Ramos (cell line): Measurements from ENCODE around the gene ACOX3.
"Not testable (repeated sequence)": the region's sequence is repeated elsewhere in the genome, so short reads cannot be mapped to it uniquely, and the experiment has no call there.

Source experiments
- in situ Hi-C: fragments of 300-500 bp; cut with MboI; formaldehyde crosslinking; loops from one replicate; pipeline ENCODE4 v1.14.3; 2022; ENCODE audit warnings: low sequenced_read_pairs; ENCODE audit not compliant: unreplicated experiment

Gene ACOX3

GRCh38 chr4:8391972-8392371, 48.6 kb downstream of the ACOX3 start:
- in situ Hi-C loops = no loop called here

- in situ Hi-C loops = no loop called here
Observed at GRCh38 chr4:8391071-8391470, 49.5 kb downstream of the ACOX3 start.

DNA sequence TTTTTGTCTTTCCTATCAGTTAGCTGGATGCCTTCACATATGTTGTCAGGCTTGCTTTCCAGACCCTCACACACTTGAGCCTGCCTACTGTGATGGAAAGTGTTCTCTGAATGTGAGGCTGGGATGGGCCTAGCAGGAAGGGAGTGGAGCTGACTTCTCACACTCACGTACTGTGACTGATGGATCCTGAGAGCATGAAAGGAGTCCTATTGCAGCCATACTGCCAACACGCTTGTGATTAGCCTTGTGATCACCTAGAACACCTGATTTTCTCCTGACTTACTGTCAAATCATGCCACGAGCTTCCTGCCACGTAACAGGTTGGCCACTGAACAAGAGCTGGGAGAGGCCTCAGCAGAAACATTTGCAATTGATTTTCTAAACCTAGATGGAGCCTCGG, 49.9 kb downstream of the ACOX3 start:
- in situ Hi-C loops = no loop called here

DNA sequence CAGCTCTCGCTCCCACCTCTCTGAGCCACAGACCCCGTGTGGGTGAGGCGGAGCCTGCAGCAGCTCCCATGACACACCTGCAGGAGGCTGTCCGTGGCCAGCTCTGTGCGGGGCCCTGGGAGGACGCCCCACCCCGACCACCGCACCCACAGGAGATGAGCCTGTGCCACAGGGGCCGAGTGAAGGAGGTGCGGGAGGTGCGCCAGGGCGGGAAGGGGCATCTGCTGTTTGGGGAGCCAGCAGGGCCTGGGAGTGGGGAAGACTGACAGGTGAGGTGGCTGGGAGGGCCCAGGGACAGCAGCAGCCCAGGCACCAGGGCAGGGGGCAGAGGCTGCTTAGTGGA, 52.0 kb downstream of the ACOX3 start:
- in situ Hi-C loops = no loop called here

GRCh38 chr4:8387615-8388527, 52.7 kb downstream of the ACOX3 start:
- in situ Hi-C loops = no loop called here

- in situ Hi-C loops = no loop called here
Observed at GRCh38 chr4:8387194-8387593, 53.3 kb downstream of the ACOX3 start.

- in situ Hi-C loops = no loop called here
Observed at GRCh38 chr4:8386731-8387130, 53.8 kb downstream of the ACOX3 start.

- in situ Hi-C loops = not testable (repeated sequence)
Observed at GRCh38 chr4:8386131-8386530, 54.4 kb downstream of the ACOX3 start.

- in situ Hi-C loops = no loop called here
Observed at GRCh38 chr4:8385611-8386010, 54.9 kb downstream of the ACOX3 start.

DNA sequence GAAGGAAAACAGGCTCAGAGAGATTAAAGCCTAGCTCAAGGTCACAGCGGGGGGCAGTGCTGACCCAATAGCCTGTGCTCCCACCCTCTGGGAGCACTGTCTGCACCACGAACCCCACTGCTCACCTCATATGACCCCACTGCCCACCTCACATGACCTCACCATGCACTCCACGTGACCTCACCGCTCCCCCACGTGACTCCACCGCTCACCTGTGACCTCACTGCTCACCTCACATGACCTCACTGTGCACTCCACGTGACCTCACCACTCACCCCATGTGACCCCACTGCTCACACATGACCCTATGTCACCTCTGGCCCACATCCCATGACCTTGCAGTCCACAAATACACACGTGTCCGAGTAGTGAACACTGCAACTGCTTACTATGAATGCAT, 55.4 kb downstream of the ACOX3 start:
- in situ Hi-C loops = no loop called here

GRCh38 chr4:8384397-8385060, 56.0 kb downstream of the ACOX3 start:
- in situ Hi-C loops = no loop called here

- in situ Hi-C loops = no loop called here
Observed at GRCh38 chr4:8383451-8384160, 56.9 kb downstream of the ACOX3 start.

DNA sequence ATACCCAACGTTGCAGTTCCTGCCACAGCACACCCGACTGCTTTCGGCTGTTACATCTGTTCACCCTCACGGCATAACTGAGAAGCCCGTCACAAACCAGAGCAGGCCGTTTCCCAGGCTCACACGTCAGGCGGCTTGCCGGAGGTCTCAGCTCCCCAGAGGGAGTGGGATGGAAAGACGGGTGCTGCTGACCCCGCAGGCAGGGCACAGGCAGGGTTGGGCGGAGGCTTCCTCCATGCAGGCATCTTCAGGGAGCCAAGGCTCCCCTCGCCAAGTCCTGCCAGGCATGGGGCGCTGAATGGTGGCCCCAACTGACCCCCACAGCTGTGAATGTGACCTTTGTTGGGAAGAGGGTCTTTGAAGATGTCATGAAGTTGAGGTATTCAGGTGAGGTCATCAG, 57.5 kb downstream of the ACOX3 start:
- in situ Hi-C loops = no loop called here

DNA sequence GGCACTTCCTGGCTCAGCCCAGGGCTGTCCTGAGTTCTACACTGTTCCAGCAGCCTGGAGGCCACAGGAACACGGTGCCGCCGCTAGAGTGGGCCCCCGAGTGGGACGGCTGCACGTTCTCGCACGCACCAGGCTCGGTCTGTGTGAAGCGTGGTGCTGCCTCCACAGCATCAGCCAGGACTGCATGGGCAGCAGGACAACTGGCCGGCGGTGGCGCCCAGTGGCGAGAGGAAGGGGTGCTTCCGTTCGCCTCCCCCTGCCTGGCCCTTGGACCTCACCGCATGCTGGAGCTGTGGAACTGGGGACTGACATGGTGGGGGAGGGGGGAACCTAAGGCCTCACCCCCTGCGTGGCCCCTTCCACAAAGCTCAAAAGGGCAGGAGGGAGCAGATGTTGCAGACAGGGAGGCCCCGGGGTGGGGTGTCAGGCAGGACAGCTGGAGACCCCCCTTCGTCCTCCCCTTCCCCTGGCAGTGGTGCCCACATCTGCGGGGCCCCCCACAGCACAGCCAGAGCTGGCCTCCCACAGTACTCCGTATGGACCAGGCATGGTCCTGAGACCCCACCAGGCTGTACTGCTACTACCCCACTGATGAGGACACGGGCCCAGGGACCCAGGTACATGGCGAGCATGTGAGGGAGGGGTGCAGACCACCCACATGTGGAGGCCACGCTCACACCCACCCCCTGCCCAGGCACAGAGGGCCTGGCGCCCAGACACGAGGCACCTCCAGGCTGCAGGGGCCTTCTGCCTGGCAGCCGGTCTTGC, 58.5 kb downstream of the ACOX3 start:
- in situ Hi-C loops = no loop called here

GRCh38 chr4:8380511-8381415, 59.8 kb downstream of the ACOX3 start:
- in situ Hi-C loops = no loop called here

DNA sequence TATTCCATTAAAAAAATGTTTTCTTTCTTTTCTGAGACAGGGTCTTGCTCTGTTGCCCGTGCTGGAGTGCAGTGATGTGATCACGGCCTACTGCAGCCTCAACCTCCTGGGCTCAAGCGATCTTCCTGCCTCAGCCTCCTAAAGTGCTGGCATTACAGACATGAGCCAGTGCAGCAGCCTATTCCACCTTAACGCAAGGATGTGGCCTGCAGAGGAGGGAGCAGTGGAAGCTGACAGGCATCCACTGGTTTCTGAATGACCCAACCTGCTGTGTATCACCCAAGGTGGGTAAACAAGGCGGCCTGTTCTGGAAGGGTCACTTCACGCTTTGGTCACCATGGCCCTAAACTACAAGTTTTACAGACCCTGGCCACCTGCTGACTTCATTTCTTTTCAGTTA, 60.8 kb downstream of the ACOX3 start:
- in situ Hi-C loops = no loop called here

GRCh38 chr4:8379281-8379680, 61.2 kb downstream of the ACOX3 start:
- in situ Hi-C loops = no loop called here

DNA sequence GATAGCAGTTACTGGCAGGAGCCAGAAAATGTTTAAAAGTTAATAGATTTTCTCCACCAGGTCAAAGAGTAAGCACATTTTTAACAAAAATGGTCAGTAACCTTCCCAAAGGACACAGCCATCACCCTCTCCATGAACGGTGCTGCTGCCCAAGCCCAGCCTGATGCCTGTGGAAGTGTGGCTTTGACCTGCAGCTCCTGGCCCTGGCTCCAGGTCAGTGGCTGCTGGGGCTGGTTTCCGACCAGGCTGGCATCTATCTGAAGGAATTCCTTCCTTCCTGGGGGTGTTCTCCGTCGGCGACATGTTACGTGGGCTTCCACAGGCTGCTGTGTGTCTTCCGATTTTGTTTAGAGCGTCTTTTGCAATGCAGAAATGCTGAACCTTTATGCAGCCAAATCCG, 61.7 kb downstream of the ACOX3 start:
- in situ Hi-C loops = no loop called here

DNA sequence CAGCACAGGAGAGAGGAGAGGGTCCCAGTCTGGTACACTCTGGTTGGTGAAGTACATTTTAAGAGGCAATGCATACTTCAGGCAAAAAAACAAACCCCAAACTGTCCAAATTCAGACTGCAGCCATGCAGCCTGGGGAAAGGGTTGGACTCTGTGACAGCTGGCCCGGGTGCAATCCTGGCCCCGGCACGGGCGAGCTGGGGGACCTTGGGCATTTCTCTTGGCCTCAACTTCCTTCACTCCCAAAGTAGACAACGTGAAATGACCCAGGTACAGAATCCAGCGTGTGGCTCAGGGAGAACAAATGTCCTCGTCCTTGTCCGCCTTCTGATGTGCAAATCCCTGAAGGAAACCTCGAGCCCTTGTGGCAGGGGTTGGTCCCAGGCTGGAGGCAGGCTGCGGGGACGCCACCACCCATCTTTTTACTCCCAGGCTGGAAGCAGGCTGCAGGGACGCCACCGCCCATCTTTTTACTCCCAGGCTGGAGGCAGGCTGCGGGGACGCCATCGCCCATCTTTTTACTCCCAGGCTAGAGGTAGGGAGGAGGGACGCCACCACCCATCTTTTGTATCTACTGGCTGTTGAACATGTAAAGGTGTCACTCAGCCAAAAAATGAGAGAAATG, 62.3 kb downstream of the ACOX3 start:
- in situ Hi-C loops = no loop called here
